Measurements from ENCODE around the gene KCTD20. TPM values are rescaled to one million over a fixed set of nuclear protein-coding genes. Genes with fewer than 3 reads are reported as not detected.
A peak's percentile ranks its signal among the peaks of the same experiment; 100 is the strongest.
"Not testable (repeated sequence)": the region's sequence is repeated elsewhere in the genome, so short reads cannot be mapped to it uniquely, and the experiment has no call there.

The KCTD20 gene
- 10 to 100 TPM; 43.8 to 53.8 (median 50.2) TPM for polyA plus RNA-seq (ENCODE audit: insufficient read length in 4 of 4)

DNA sequence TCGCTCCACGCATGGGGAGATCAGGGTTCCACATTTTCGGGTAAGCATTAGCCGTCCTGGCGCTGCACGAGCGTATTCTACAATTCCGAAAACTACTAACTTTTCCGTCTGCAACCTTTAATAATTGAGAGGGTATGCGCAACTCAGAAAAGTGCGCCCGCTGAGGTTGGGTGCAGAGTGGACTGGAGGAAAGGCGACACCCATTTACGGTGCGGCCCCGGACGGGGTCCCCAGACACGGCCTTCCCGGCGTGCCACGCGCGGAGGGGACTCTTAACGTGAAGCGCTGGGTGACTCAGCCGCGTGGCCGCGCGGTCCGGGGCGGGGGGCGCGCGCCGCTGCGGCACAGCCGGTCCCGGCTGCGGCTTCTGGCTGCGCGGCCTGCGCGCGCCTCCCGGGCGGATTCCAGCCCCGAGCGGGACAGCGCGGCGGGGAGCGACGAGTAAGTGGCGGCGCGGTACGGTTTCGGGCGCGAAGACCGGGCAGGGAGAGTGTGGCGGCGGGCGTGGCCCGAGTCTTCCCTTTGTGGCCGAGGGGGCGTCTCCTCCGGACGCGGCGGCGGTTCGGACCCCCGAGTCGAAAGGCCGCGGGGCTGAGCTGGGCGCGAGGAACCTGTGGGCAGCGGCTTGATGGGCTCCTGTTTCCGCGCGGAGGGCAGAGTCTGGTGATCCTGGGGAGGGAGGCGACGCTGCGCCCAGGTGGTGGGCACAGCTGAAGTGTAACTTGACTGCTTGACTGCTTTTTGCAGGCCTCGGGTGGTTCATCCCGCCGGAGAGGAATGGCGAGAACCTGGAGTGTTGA lies at the start of gene KCTD20, which contains the start of gene PXT1:
Gene KCTD20, plus strand, starts transcription at position 330 of the 800 bp plus-strand sequence. CDS start 27,098 bp downstream, outside the sequence.
Gene PXT1, minus strand, starts transcription at position 184 of the 800 bp plus-strand sequence. CDS start 16,772 bp downstream, outside the sequence.
- DNase-seq (ENCODE audit: low read depth in 4 of 4, low spot score in 2 of 4), result peak; percentile 68 to 88 (median 80)

DNA sequence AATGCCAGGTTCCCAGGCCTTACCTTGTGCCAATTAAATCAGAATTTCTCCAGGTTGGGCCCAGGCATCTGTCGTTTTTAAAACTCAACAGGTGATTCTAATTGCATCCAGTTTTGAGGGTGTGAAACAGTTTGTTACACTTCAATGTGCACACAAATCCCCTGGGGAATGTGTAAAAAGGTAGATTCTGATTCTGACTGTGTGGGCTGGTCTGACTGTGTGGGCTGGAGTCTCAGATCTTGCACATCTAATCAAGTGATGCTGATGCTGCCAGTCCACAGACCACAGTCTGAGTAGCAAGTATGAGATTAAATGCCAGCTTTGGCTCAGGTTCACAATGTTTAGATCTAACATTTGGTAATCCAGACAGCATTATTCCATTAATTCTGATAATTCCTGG lies 42.8 kb upstream of the KCTD20 start:
- no peak for DNase-seq (ENCODE audit: low read depth in 4 of 4, low spot score in 2 of 4)

DNA sequence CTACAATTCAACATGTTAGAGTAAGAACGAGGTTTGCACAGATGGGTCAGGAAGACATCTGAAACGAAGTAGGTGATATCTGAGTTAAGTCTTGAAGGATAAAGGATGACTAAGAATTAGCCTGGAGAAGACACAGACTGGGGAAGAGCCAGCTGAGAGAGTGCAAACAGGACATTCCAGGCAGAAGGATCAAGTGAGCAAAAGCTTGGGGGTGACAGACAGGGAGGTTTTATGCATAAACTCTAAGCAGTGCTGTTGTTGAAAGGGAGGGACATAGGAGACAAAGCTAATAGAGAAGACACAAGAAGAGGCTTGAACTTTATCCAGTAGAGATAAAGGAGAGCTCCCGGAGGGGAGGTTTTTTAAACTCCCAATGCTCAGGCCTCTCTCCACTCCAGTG lies 40.3 kb upstream of the KCTD20 start:
- DNase-seq (ENCODE audit: low read depth in 4 of 4, low spot score in 2 of 4), result no peak

DNA sequence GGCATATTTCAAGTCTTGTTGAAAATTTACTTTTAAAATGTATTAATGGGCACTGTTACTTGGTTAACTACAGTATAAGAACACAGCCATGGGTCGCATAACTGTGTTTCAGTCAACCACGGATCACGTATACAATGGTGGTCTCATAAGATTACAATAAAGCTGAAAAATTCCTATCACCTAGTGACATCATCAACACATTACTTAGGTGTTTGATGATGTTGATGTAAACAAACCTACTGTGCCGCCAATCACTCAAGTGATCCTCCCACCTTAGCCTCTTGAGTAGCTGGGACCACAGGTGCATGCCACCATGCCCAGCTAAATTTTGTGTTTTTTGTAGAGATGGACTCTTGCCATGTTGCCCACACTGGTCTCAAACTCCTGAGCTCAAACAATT lies 38.6 kb upstream of the KCTD20 start:
- DNase-seq (ENCODE audit: low read depth in 4 of 4, low spot score in 2 of 4), result no peak

DNA sequence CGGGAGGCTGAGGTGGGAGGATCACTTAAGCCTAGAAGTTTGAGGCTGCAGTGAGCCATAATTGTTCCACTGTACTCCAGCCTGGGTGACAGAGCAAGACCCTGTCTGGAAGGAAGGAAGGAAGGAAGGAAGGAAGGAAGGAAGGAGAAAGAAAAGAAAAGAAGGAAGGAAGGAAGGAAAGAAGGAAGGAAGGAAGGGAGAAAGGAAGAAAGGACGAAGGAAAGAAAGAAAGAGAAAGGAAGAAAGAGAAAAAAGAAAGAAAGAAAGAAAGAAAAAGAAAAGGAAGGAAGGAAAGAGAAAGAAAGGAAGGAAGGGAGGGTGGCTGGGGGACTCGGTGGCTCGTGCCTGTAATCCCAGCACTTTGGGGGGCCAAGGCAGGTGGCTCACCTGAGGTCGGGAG lies 33.1 kb upstream of the KCTD20 start:
- DNase-seq (ENCODE audit: low read depth in 4 of 4, low spot score in 2 of 4), result not testable (repeated sequence)

DNA sequence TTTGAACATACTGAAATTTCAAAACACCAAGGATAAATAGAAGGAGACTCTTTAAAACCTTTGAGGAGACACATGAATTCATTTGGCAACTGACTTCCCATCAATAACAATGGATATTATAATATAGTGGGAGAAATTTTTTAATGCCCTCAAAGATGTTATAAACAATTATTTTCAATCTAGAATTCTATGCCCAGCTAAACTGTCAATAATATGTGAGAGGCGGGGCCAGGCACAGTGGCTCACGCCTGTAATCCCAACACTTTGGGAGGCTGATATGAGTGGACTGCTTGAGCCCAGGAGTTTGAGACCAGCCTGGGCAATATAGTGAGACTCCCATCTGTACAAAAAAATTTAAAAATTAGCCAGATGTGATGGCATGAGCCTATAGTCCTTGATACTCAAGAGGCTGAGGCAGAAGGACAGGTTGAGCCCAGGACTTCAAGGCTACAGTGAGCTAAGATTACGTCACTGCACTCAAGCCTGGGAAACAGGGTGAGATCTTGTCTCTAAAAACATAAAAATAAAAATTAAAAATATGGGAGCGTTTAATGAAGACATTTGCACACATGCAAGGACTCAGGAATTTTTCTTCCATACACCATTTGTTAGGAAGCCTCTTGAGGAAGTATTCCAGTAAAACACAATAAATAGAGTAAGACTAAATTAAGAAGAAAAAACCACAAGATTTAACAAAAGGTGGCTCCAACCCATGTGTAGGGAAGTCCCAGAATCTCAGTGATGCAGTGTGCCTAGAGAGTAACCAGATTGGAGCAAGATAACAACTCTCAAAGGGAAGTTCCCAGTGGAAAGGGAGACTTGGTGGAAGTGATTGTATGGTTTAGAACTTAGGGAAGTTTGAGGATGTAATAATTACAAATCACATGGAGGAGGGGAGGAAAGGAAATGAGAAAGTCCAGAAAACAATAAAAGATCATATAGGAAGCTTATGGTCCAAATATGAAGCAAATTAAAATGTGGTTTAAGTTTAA lies 29.0 kb upstream of the KCTD20 start:
- no peak for DNase-seq (ENCODE audit: low read depth in 4 of 4, low spot score in 2 of 4)

DNA sequence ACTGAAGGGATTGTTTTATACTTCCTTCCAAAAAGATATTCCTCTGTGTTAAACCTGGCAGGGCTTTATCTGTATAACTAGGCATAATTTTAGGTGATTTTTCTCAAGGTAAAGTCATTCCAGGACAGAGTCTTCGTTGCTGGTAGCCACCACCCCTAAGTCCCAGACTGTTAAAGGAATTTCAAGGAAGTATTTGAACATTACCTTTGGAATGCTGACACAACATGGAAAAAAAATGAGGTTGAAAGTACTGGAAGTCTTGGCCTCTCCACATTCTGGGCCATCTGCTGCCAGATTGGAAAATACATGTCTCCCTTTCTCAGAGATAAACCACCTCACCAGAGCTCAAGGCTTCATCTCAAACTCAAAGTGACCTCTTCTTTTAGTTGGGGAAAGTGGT lies 28.3 kb upstream of the KCTD20 start:
- DNase-seq (ENCODE audit: low read depth in 4 of 4, low spot score in 2 of 4), result no peak

DNA sequence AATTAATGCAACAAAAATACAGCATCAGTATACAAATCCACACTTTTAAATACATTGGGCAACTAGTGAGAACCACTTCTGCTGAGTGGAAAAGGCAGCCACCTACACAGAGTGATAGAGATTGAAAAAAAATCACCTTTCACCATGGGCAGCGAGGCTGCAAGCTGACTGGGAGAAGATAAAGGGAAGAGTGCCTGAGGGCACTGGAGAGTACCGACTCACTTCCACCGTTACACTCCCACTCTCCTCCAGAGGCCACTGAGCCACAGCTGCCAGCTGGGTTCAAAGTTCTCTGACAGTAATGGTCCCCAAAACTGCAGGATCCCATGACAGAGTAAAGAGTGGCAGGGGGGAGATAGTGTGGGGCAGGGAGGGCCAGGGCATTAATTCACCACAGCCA lies 24.2 kb upstream of the KCTD20 start:
- DNase-seq (ENCODE audit: low read depth in 4 of 4, low spot score in 2 of 4), result no peak

DNA sequence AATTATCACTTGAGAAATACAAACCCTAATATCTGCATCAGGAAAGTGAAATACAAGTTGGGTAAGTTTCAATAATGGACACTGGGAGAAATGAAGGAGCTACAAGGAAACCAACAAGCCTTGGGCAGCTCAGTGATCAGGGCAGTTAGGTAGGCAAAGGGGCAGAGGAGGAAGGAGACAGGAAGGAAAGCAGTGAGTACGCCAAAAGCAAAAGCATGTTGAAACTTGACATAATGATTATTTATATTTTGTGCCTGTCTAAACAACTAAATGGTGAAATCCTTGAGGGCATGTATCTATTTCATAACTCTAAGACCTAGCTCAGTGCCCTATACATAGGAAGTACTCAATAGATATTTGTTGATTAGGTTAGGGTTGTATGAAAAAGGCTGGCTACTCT lies 23.5 kb upstream of the KCTD20 start:
- DNase-seq (ENCODE audit: low read depth in 4 of 4, low spot score in 2 of 4), result no peak

DNA sequence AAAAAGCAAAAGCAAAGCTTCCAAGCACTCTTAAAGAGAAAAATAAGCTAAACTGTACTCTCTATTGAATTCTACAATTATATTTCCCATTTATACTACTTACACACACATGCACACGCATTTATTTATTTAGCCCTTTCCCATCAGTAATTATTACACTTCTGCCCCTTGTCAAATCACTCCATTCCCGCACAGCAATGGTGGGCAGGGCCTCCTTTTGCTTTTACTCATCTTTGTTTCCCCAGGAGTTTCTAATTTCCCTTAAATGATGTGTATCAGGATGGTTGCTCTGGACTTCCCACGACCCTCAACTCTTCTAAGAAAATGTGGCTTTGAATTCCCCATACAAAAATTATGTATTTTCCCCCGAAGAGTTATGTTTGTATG lies 20.1 kb upstream of the KCTD20 start:
- DNase-seq (ENCODE audit: low read depth in 4 of 4, low spot score in 2 of 4), result no peak

DNA sequence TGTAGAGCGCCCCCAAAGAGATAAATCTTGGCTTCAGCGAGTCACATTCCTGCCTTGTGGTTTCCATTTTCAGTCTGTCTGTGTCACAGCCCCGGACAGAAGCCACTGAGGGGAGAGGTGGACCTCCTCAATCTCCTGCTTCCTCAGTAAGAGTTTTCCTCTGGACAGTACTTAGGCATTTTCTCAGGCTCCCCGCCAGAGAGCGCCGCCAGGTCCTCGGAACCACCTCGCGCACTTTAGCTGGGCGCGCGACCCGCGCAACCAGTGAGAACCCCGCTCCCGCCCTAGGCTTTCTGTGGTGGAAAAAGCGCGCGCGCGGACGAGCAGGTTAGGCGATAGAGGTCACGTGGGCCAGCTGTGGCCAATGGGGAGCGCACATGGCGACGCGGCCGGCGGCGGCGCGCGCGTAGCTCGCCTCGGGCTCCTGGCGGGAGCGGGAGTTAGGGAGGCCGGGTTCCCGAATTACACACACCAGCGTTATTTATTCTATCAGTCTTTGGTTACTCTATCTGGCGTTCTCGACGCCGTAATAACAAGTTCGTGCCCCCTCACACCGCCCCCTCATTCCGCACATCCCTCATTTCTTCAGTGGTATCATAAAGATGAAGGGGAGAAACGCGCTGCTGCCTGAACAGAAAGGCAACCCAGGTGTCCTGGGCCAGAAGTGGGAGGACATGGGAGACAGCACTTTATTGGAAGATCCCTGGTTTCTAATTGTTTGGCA lies 19.5 kb upstream of the KCTD20 start:
- peak; percentile 77 to 98 (median 95) for DNase-seq (ENCODE audit: low read depth in 4 of 4, low spot score in 2 of 4)

DNA sequence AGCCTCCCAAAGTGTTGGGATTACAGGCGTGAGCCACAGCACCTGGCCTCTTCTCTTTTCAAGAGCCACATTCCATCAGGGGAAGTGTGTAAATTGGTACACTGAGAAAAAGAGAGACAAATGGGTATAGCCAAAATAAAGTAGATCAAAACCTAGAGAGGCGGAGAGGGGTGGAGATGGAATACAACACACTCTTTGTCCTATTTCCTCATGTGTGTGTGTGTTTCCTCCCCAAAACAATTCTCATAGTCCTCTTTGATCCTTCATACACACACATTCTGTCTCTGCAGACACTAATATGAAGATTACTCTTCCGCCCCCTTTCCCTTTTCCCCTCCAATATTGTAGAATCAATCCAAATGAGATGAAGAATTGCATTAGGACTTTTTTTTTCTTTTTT lies 16.2 kb upstream of the KCTD20 start:
- DNase-seq (ENCODE audit: low read depth in 4 of 4, low spot score in 2 of 4), result no peak

DNA sequence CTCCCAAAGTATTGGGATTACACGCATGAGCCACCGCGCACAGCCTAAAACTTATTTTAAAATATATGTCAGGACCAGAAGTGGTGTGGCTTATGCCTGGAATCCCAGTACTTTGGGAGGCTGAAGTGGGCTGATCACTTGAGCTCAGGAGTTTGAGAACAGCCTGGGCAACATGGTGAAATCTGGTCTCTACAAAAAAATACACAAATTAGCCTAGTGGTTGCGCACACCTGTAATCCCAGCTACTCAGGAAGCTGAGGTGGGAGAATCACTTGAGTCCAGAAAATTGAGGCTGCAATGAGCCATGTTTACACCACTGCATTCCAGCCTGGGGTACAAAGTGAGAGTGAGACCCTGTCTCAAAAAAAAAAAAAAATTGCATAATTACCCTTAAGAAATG lies 13.9 kb upstream of the KCTD20 start:
- DNase-seq (ENCODE audit: low read depth in 4 of 4, low spot score in 2 of 4), result no peak

DNA sequence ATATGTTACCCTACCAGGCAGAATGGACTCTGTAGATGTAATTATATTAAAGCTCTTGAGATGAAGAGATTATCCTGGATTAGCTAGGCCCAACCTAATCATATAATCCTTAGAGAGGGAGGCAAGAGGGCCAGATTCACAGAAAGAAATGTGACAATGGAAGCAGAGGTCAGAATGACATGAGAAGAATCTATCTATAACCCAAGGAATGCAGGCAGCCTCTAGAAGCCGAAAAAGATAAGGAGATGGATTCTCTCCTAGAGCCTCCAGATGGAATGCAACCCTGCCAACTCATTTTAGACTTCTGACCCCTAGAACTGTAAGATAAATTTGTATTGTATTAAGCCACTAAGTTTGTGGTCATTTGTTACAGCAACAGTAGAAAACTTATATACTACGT lies 12.4 kb upstream of the KCTD20 start:
- no peak for DNase-seq (ENCODE audit: low read depth in 4 of 4, low spot score in 2 of 4)

DNA sequence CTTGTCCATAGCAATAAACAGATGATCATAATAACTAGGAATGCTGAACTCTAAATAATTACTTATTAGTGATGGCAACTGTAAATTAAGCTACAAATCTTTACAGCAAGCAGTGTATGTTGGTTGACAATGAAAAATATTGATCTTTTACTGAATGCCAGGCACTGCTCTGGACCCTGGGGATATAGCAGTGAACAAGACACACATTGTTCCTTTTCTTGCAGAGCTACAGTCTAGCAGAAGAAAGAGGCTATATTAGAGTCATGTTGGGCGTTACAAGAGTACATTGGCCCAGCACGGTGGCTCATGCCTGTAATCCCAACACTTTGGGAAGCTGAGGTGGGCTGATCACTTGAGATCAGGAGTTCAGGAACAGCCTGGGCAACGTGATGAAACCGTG lies 11.6 kb upstream of the KCTD20 start:
- no peak for DNase-seq (ENCODE audit: low read depth in 4 of 4, low spot score in 2 of 4)

DNA sequence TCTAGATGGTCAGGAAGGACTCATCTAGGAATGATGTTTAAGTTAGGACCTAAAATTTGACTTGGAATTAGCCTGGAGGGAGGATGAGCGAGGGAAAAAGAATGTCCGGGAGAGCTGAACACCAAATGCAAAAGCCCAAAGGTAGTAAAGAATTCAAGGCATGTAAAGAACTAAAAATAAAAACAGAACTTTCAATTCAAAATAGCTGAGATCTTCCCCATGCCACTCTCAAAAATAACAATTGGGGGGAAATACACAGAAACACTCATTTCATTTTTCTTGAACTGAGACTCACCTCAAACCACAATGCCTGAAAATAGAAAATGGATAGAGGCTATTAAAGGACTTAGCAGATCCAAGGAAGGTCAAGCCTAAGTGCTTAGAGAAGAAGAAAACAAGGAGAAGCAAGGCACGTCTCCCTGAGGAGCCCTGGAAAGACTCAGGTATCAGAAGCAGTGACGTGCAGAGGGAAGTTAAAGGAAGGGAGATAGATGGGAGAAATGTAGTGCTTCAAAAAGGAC lies 10.6 kb upstream of the KCTD20 start:
- no peak for DNase-seq (ENCODE audit: low read depth in 4 of 4, low spot score in 2 of 4)

DNA sequence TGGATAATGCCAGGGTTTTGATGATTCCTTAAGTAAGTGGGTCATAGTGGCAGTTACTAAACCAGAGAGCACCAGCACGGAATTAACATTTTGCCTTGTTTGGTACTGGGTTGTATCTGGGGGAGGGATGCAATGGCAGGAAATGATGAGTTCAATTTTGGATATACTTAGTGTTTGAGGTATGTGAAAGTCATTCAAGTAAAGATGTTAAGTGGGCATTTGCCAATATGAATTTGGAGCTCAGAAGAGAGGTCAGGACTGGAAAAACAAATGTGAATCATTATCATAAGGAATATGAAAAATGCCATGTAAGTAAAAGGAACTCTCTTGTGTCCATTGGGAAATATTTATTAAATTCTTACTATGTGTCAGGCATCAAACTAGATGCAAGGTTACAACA lies 6.3 kb upstream of the KCTD20 start:
- no peak for DNase-seq (ENCODE audit: low read depth in 4 of 4, low spot score in 2 of 4)

DNA sequence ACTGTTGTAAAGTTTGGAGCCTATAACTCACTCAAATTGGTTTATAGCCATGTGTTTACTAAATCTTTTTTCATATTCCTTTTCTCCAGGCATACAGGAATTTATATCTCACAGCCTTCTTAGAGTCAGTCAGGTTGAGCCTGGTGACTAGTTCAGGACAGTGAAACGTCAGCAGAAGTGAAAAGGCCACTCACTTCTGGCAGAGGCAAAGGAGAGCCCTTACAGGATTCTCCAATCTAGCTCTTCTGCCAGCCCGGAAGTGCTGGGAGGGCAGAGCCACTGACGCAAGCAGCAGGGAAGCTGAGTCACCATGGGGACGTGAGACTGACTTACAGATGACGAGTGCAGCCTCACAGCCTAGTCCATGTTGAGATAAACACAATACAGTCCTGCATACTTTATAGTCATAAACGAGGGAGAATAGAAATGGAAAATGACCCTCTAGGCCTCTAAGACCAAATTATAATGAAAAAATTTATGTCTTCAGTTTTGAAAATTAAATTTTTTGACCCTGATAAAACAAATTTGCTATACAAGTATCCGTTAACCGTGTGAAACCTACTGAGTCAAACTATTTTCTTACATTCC lies 1.4 kb upstream of the KCTD20 start:
- peak in 1 of 4 donors; percentile 21 for DNase-seq (ENCODE audit: low read depth in 4 of 4, low spot score in 2 of 4)

DNA sequence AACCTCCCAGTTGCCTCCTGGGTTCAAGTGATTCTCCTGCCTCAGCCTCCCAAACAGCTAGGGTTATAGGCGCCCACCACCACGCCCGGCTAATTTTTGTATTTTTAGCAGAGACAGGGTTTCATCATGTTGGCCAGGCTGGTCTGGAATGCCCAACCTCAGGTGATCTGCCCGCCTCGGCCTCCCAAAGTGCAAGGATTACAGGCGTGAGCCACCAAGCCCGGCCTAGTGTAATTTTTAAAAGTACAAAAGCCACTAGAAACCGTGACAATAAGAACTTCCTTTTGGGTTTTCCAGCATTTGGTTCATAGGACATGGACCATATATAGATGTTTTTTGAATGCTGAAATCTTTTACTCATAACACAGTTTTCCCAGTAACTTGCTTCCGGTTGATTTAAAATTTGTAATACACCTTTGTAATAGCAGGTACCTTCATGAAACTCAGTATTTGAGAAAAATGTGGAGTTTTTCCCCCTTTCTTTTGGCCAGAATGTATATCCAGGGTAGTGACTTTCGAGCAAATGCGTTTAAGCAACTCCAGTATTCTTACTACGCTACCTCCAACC lies 613 bp upstream of the KCTD20 start:
- no peak for DNase-seq (ENCODE audit: low read depth in 4 of 4, low spot score in 2 of 4)

Data from left renal cortex interstitium (tissue), 4 donors.